ENCODE measurements around the gene IL33.

DNA sequence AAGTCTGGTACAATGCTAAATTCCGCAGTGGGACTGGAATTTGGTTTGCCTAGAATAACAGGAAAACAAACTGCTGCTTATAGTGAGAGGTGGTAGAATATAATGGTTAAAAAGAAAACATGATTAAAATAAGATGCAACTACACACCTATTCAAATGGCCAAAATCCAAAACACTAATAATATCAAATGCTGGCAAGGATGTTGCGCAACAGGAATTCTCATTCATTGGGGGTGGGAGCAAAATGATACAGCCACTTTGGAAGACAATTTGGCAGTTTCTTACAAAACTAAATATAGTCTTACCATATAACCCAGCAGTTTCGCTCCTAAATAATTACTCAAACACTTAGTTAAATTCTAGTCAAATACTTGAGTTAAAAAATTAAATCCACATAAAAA, 61.8 kb downstream of the IL33 start:
- TF ChIP-seq, protein P1, sequence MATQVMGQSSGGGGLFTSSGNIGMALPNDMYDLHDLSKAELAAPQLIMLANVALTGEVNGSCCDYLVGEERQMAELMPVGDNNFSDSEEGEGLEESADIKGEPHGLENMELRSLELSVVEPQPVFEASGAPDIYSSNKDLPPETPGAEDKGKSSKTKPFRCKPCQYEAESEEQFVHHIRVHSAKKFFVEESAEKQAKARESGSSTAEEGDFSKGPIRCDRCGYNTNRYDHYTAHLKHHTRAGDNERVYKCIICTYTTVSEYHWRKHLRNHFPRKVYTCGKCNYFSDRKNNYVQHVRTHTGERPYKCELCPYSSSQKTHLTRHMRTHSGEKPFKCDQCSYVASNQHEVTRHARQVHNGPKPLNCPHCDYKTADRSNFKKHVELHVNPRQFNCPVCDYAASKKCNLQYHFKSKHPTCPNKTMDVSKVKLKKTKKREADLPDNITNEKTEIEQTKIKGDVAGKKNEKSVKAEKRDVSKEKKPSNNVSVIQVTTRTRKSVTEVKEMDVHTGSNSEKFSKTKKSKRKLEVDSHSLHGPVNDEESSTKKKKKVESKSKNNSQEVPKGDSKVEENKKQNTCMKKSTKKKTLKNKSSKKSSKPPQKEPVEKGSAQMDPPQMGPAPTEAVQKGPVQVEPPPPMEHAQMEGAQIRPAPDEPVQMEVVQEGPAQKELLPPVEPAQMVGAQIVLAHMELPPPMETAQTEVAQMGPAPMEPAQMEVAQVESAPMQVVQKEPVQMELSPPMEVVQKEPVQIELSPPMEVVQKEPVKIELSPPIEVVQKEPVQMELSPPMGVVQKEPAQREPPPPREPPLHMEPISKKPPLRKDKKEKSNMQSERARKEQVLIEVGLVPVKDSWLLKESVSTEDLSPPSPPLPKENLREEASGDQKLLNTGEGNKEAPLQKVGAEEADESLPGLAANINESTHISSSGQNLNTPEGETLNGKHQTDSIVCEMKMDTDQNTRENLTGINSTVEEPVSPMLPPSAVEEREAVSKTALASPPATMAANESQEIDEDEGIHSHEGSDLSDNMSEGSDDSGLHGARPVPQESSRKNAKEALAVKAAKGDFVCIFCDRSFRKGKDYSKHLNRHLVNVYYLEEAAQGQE (IDR thresholded peaks at IDR 0.05; ENCODE audit: low read depth), result no peak
- TF ChIP-seq JUND (IDR thresholded peaks at IDR 0.05), result no peak

All from HCT116 (cell line).